GM12892 (cell line): ENCODE results near the gene CRYGB.

Source experiments
- POLR2A ChIP-seq: IDR thresholded peaks from 2 replicates; pipeline ENCODE4 v1.6.1; 2011; ENCODE audit warnings: low read depth, low read length, control low read depth
- POLR2AphosphoS5 ChIP-seq: IDR thresholded peaks from 2 replicates; pipeline ENCODE4 v1.6.1; 2011; ENCODE audit warnings: low read depth, low read length, control low read depth
- TAF1 ChIP-seq: IDR thresholded peaks from 2 replicates; pipeline ENCODE4 v1.6.1; 2011; ENCODE audit warnings: low read depth, mild to moderate bottlenecking, control low read depth, low read length, borderline replicate concordance

GRCh38 chr2:208186893-208187292 lies 40.9 kb upstream of the CRYGB start:
- TF ChIP-seq POLR2A = no peak
- TF ChIP-seq POLR2AphosphoS5 = no peak
- TF ChIP-seq TAF1 = no peak
